ENCODE results near the gene TMEM119. TPM values are rescaled to one million over a fixed set of nuclear protein-coding genes. Genes with fewer than 3 reads are reported as not detected.

TMEM119 gene
- total and polyA plus RNA-seq, 10 of the 15 experiments (the other 5 are each of a cell fraction or from before 2014, with no cell fraction given), result 0.11 to 0.44 (median 0.19) TPM; not detected in 5

GRCh38 chr12:108559007-108559655 lies 38.8 kb downstream of the TMEM119 start:
- ChIA-PET POLR2A (interaction anchor here (0.6 to 2.7 kb wide), 7 partner anchors 10 to 1218 kb away, joined by 4 to 18 read pairs (median 9); no protein-coding TSS in a partner anchor), RAD21 (ENCODE audit: unreplicated experiment) (interaction anchor here (2.3 to 23.0 kb wide), 4 partner anchors 10 to 75 kb away, joined by 13 to 633 read pairs (median 214); partner anchors contain the start of gene SELPLG), SMC1A (ENCODE audit: uncharacterized antibody, unreplicated experiment) (interaction anchor here (0.9 to 26.5 kb wide), 5 partner anchors 10 to 126 kb away, joined by 3 to 718 read pairs (median 8); partner anchors contain the start of gene SELPLG), CTCF (interaction anchor here (0.7 to 21.5 kb wide), 7 partner anchors 9 to 395 kb away, joined by 3 to 866 read pairs (median 5); no protein-coding TSS in a partner anchor)
- Histone ChIP-seq H3K9ac (ENCODE audit: control insufficient read depth, insufficient read depth, low read length) (peak overlapping the region; percentile 99), H3K36me3 (ENCODE audit: control insufficient read depth in 2 of 2, insufficient read depth in 2 of 2, low read length in 1 of 2) (peaks cover 0 to 21% of the 10 kb centered on the region in 2 experiments; a peak in 2 of 4 replicates), H3K27ac (ENCODE audit: control insufficient read depth, insufficient read depth) (peak overlapping the region; percentile 29), H3K4me3 (peak overlapping the region; percentile 85), H3K4me1 (ENCODE audit: control insufficient read depth, insufficient read depth, low read length) (peaks cover 10% of the 10 kb centered on the region), H3K4me2 (ENCODE audit: control insufficient read depth, insufficient read depth) (peak overlapping the region; percentile 95), H4K20me1 (ENCODE audit: control insufficient read depth, insufficient read depth) (no peaks in the 10 kb centered on the region; the same call in 1 of the 2 replicates), H2AFZ (ENCODE audit: control insufficient read depth, low read depth, low read length) (no peak overlapping the region), H3K27me3 (replicated peaks in 1 of 2; ENCODE audit: control insufficient read depth in 2 of 2, insufficient read depth in 2 of 2, low read length in 1 of 2) (no peaks in the 10 kb centered on the region), H3K9me3 (replicated peaks; ENCODE audit: control insufficient read depth, insufficient read depth, low read length) (no peaks in the 10 kb centered on the region), H3K79me2 (ENCODE audit: control insufficient read depth, insufficient read depth, low read length) (peaks cover 88% of the 10 kb centered on the region)
- no peak for DNase-seq (ENCODE audit: low read depth, low spot score)
- TF ChIP-seq ATF7 (IDR thresholded peaks at IDR 0.05; ENCODE audit: low read depth) (peak; percentile 75), POLR2AphosphoS5 (IDR thresholded peaks at IDR 0.05; ENCODE audit: low read length) (0 out of 2 replicates have a peak, but pooled peaks have one; percentile 17), ATF2 (IDR thresholded peaks at IDR 0.05; ENCODE audit: low read length) (0 out of 2 replicates have a peak, but pooled peaks have one; percentile 31), CHD2 (IDR thresholded peaks at IDR 0.05; ENCODE audit: borderline replicate concordance, low read depth, low read length) (no peak)
- in situ Hi-C loops (cut with MboI), result no loop called here
- intact Hi-C loops (cut with micrococcal nuclease; ENCODE audit: unreplicated experiment), result no loop called here
- no TSS peak for BruUV-seq (replicated peaks)
- FAIRE-seq, result no peak
- WGBS (ENCODE audit: insufficient coverage, insufficient replicate concordance, low lambda C conversion rate, missing lambda C conversion rate), result 4% methylated on average over 13 of the region's 14 CpGs
- no peak for ATAC-seq

All from GM12878 (cell line).